ENCODE results near the gene WDR86.

DNA sequence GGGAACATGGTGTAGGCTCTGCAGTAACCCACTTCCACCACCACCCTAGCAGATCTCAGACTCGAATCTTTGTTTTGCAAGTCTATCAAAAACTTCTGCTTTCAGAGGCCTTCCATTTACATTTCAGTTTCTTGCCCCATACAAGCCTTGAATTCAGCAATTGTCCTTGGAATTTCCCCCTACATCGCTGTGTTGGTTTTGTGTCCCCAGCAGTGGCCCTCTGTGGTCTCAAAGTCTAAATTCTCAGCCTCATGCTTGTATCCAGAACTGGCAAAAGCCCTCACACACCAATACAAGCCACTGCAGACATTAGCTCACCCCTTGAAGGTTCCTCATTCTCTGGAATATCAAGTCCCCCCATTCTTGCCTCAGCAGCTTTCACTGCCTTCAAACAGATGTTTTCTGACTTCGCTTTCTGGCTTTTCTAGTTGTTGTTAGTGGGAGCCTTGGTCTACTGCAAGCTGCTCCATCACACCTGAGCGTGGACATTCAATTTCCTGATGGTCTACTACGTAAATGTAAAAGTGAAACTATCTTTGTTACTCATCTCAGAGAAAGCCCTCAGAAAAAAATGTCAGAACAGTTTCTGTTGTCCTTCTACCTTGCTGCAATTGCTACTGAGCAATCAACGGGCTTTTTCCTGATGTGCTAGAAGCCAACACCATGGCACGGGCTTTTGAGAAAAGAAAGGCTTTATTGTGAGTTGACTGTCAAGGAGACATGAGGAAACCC lies 70.0 kb downstream of the WDR86 start:
- no peak for TF ChIP-seq CTCF (optimal IDR thresholded peaks at IDR 0.05 in 1 of 3, IDR thresholded peaks at IDR 0.05 in 1 of 3, conservative IDR thresholded peaks at IDR 0.05 in 1 of 3; ENCODE audit: extremely low read depth in 1 of 3, insufficient read depth in 2 of 3, low read length in 3 of 3)
- no peak for TF ChIP-seq EZH2 (IDR thresholded peaks at IDR 0.05; ENCODE audit: low read length)
